HCT116 (cell line): ENCODE data around the gene TBPL1. TPM values are rescaled to one million over a fixed set of nuclear protein-coding genes. Genes with fewer than 3 reads are reported as not detected.

Experiments
- ATAC-seq: fragments of 200-7000 bp; cut with Tn5 transposase; 2 replicates; pipeline ENCODE4 v1.9.1; 2020; ENCODE audit warnings: mild to moderate bottlenecking, moderate library complexity
- BruUV-seq: library from RNA; stranded (reverse); fragments of 400-500 nt; replicated peaks from 2 replicates; lab custom pipeline; 2021; lab: Mats Ljungman, UMichigan
- CTCF ChIA-PET: fragments of 300-600 bp; sonication (Branson Sonifier 250); formaldehyde crosslinking; loops from one replicate; lab custom pipeline; 2021; ENCODE audit warnings: antibody characterized with exemption; lab: Charles Lee
- POLR2A ChIA-PET: fragments of 300-600, 350-600 bp; sonication (Branson Sonifier 250); formaldehyde crosslinking; loops from one replicate; lab custom pipeline; 2021; ENCODE audit warnings: antibody characterized with exemption; lab: Charles Lee
- RAD21 ChIA-PET, 2 experiments: fragments of 300-600 bp; sonication (Branson Sonifier 250); formaldehyde crosslinking; loops; one replicate each; lab custom pipeline; 2023; ENCODE audit warnings: low total read pairs in 2 of 2; ENCODE audit not compliant: uncharacterized antibody in 2 of 2, unreplicated experiment in 2 of 2, low non-redundant PET in 1 of 2; lab: Charles Lee
- DNase-seq: peaks from one replicate; pipeline ENCODE4 v3.0.0-alpha.2; 2010; ENCODE audit warnings: low read depth, low spot score
- H2AFZ ChIP-seq: fragments of 200-600 bp; shearing (Covaris generic), sonication (generic); 2 replicates; pipeline ENCODE4 v1.6.1; 2017; ENCODE audit warnings: low read depth, mixed run types, mixed read lengths, antibody characterized with exemption, low read length; ENCODE audit not compliant: poor library complexity, severe bottlenecking
- H3K27ac ChIP-seq: 2 replicates; pipeline ENCODE4 v1.5.1; 2012; ENCODE audit warnings: low read depth, low read length
- H3K27me3 ChIP-seq: fragments of 200-600 bp; sonication (generic); 2 replicates; pipeline ENCODE4 v1.6.1; 2016; ENCODE audit warnings: mixed run types, low read length, mixed read lengths; ENCODE audit not compliant: insufficient read depth
- H3K36me3 ChIP-seq, 2 experiments: fragments of 200-500 bp in 1 of 2; fragments of 200-600 bp in 1 of 2; sonication (Bioruptor generic) in 1 of 2; sonication (generic) in 1 of 2; 2 replicates each; pipeline versions ENCODE4 v1.5.1 to v1.6.1; 2014 to 2016; ENCODE audit warnings: low read length in 2 of 2, inconsistent platforms in 1 of 2, mixed read lengths in 1 of 2, mixed run types in 1 of 2; ENCODE audit not compliant: insufficient read depth in 2 of 2, control insufficient read depth in 1 of 2
- H3K4me1 ChIP-seq, 2 experiments: fragments of 200-600 bp in 1 of 2; sonication (generic) in 1 of 2; 2 replicates each; pipeline versions ENCODE4 v1.5.1 to v1.6.1; 2012 to 2017; ENCODE audit warnings: low read length in 2 of 2, inconsistent platforms in 1 of 2, mild to moderate bottlenecking in 1 of 2, mixed read lengths in 1 of 2, mixed run types in 1 of 2, moderate library complexity in 1 of 2; ENCODE audit not compliant: insufficient read depth in 2 of 2, control insufficient read depth in 1 of 2
- H3K4me2 ChIP-seq: fragments of 200-600 bp; sonication (generic); 2 replicates; pipeline ENCODE4 v1.6.1; 2017; ENCODE audit warnings: mixed run types, low read length, mixed read lengths
- H3K4me3 ChIP-seq, 2 experiments: fragments of 200-600 bp in 1 of 2; sonication (generic) in 1 of 2; replicated peaks in 1 of 2; 2 replicates each; pipeline ENCODE4 v1.5.1; 2011 to 2016; ENCODE audit warnings: low read length in 2 of 2, control low read depth in 1 of 2, low read depth in 1 of 2, mild to moderate bottlenecking in 1 of 2, mixed read lengths in 1 of 2, mixed run types in 1 of 2
- H3K79me2 ChIP-seq: fragments of 200-600 bp; sonication (generic); 2 replicates; pipeline ENCODE4 v1.6.1; 2017; ENCODE audit warnings: mild to moderate bottlenecking, mixed run types, low read length, moderate library complexity, mixed read lengths; ENCODE audit not compliant: insufficient read depth
- H3K9ac ChIP-seq: fragments of 200-600 bp; sonication (generic); 2 replicates; pipeline ENCODE4 v1.6.1; 2016; ENCODE audit warnings: low read length, mixed read lengths
- H3K9me2 ChIP-seq: fragments of 200-600 bp; sonication (generic), shearing (Covaris generic); 2 replicates; pipeline ENCODE4 v1.6.1; 2017; ENCODE audit warnings: mixed run types, mild to moderate bottlenecking, moderate library complexity; ENCODE audit not compliant: insufficient read depth
- H3K9me3 ChIP-seq, 2 experiments: fragments of 200-500 bp in 1 of 2; fragments of 200-600 bp in 1 of 2; sonication (Bioruptor generic) in 1 of 2; sonication (generic) in 1 of 2; 2 replicates each; pipeline ENCODE4 v1.6.1; 2014 to 2017; ENCODE audit warnings: low read length in 2 of 2, mixed read lengths in 2 of 2, inconsistent platforms in 1 of 2, low read depth in 1 of 2, mild to moderate bottlenecking in 1 of 2, mixed run types in 1 of 2, moderate library complexity in 1 of 2; ENCODE audit not compliant: control insufficient read depth in 1 of 2, insufficient read depth in 1 of 2
- H4K20me1 ChIP-seq: fragments of 200-600 bp; sonication (generic), shearing (Covaris generic); 2 replicates; pipeline ENCODE4 v1.6.1; 2017; ENCODE audit warnings: mixed run types, mild to moderate bottlenecking, moderate library complexity; ENCODE audit not compliant: insufficient read depth
- ATF3 ChIP-seq: IDR thresholded peaks from 2 replicates; pipeline ENCODE4 v1.6.1; 2012
- ELF1 ChIP-seq: IDR thresholded peaks from 2 replicates; pipeline ENCODE4 v1.6.1; 2012; ENCODE audit warnings: low read depth, borderline replicate concordance
- EZH2phosphoT487 ChIP-seq: fragments of 200-600 bp; IDR thresholded peaks from 2 replicates; pipeline ENCODE4 v1.6.1; 2018; ENCODE audit warnings: antibody characterized with exemption, borderline replicate concordance
- POLR2AphosphoS5 ChIP-seq: IDR thresholded peaks from 2 replicates; pipeline ENCODE4 v1.6.1; 2011; ENCODE audit warnings: mild to moderate bottlenecking, low read depth, low read length, moderate library complexity
- ZFX ChIP-seq: fragments of 450-650 bp; IDR thresholded peaks from 2 replicates; pipeline ENCODE4 v1.6.1; 2017
- intact Hi-C: fragments of 100-400 bp; cut with micrococcal nuclease; formaldehyde crosslinking; loops from 2 replicates; pipeline ENCODE4 v1.10.0; 2022
- total RNA-seq: library from RNA; stranded (reverse); gene quantifications from one replicate; pipeline ENCODE4 v1.2.1, GENCODE V29; 2021; ENCODE audit not compliant: unreplicated experiment

The TBPL1 gene
- total RNA-seq, 1 experiment from 2014 or later: 34.9 TPM

- Histone ChIP-seq H3K4me1 (peaks cover 0 to 10% of the 10 kb centered on the region in 2 experiments; a peak in 3 of 4 replicates), H3K36me3 (no peaks in the 10 kb centered on the region), H3K9me2 (no peaks in the 10 kb centered on the region), H3K79me2 (no peaks in the 10 kb centered on the region), H3K4me3 (no peak overlapping the region), H3K9me3 (no peaks in the 10 kb centered on the region), H3K27ac (no peak overlapping the region), H3K27me3 (no peaks in the 10 kb centered on the region), H2AFZ (no peak overlapping the region), H3K9ac (no peak overlapping the region), H4K20me1 (no peaks in the 10 kb centered on the region), H3K4me2 (no peak overlapping the region)
- no TSS peak for BruUV-seq
- DNase-seq (no peak), ATAC-seq (no peak)
- CTCF ChIA-PET: no interaction called here
- no peak for TF ChIP-seq ATF3
- no peak for TF ChIP-seq ZFX
- TF ChIP-seq EZH2phosphoT487: no peak
- no peak for TF ChIP-seq ELF1
- RAD21 ChIA-PET: no interaction called here
- intact Hi-C loops: no loop called here
- POLR2A ChIA-PET: no interaction called here
These were observed 75.4 kb downstream of the TBPL1 start for GRCh38 chr6:134028438-134028837.

DNA sequence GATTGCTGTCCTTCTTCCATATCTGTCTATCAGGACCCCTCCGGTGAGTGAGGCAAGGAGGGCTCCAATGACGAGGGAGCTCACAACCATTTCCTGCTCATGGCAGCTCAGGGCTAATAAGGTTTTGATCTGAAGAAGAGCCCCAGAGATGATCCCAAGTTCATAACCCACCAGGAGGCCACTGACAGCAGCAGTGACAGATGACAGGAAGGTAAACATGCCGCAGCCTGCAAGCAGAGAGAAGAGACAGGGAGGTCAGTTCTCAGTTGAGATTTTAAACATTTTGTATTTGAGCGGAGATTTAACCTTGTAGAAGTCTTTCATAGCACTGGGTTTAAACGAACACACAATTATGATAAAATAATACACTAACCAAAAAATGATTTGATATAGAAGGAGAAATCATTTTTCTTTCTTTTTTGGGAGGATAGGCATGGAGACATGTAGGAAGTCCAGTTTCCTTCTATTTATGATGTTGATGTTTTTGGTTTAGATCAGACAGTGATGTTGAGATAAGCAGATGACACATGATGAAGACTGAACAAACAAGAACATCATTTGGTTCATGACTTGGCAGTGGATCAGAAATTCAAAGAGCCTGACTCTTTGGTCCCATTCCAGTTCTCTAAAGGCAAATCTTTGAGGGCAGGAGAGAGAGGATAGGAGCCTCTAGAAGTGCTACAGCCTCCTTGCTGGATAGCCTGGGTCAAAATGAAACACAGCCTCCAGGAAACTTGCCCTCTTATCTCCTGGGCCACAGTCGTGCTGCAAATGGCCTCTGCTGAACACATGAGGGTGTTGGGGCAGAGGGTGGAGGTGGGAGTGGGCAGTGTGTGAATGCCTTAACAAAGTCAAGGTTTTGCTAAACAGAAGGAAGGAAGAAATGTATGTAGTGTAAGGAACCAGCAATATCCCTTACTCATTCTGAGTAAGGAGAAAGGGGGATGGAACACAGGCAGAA lies 76.8 kb downstream of the TBPL1 start:
- H3K9me3 ChIP-seq: no peaks in the 10 kb centered on the region
- H3K27me3 ChIP-seq: no peaks in the 10 kb centered on the region
- intact Hi-C loops: no loop called here
- no peak overlapping the region for H2AFZ ChIP-seq
- H3K9ac ChIP-seq: no peak overlapping the region
- ChIA-PET RAD21 (no interaction called here), POLR2A (no interaction called here), CTCF (no interaction called here)
- ATAC-seq (no peak), DNase-seq (no peak)
- H3K4me1 ChIP-seq: peaks cover 4 to 17% of the 10 kb centered on the region in 2 experiments
- no peak overlapping the region for H3K27ac ChIP-seq
- no peaks in the 10 kb centered on the region for H3K9me2 ChIP-seq
- H3K36me3 ChIP-seq: no peaks in the 10 kb centered on the region
- no TSS peak for BruUV-seq
- H4K20me1 ChIP-seq: no peaks in the 10 kb centered on the region
- no peak overlapping the region for H3K4me3 ChIP-seq
- H3K4me2 ChIP-seq: no peak overlapping the region
- H3K79me2 ChIP-seq: no peaks in the 10 kb centered on the region
- no peak for TF ChIP-seq POLR2AphosphoS5
